Stimulated activated CD4-positive, alpha-beta T cell treated with anti-CD3 and anti-CD28 coated beads, Interleukin-2, amount 100 ng/mL, for 4 hours (primary cell): ENCODE measurements around the gene ABITRAM.
"Not testable (repeated sequence)": the region's sequence is repeated elsewhere in the genome, so short reads cannot be mapped to it uniquely, and the experiment has no call there.

Experiments used
- DNase-seq: peaks from one replicate; pipeline ENCODE4 v3.0.0-alpha.2; 2020; ENCODE audit warnings: low read depth

Gene ABITRAM

GRCh38 chr9:108934323-108934893 is at the start of gene ABITRAM:
Gene ABITRAM, plus strand, starts transcription at chr9:108934400. Its CDS starts 87 bp downstream, at chr9:108934487.
- peak; percentile 68 for DNase-seq

GRCh38 chr9:108884701-108885100 is 49.5 kb upstream of the ABITRAM start:
- no peak for DNase-seq

GRCh38 chr9:108885643-108886348 is 48.4 kb upstream of the ABITRAM start:
- DNase-seq: peak; percentile 10

- DNase-seq: not testable (repeated sequence)
These were observed 47.5 kb upstream of the ABITRAM start for GRCh38 chr9:108886594-108887271.

GRCh38 chr9:108889649-108890067 is 44.5 kb upstream of the ABITRAM start:
- no peak for DNase-seq

GRCh38 chr9:108894225-108894997 is 39.8 kb upstream of the ABITRAM start:
- no peak for DNase-seq

- no peak for DNase-seq
These were observed 36.7 kb upstream of the ABITRAM start for GRCh38 chr9:108897324-108898096.

GRCh38 chr9:108899023-108899695 is 35.0 kb upstream of the ABITRAM start:
- DNase-seq: not testable (repeated sequence)

GRCh38 chr9:108900176-108900575 is 34.0 kb upstream of the ABITRAM start:
- no peak for DNase-seq

- no peak for DNase-seq
These were observed 30.6 kb upstream of the ABITRAM start for GRCh38 chr9:108903420-108904103.

GRCh38 chr9:108904161-108904560 is 30.0 kb upstream of the ABITRAM start:
- no peak for DNase-seq

- no peak for DNase-seq
These were observed 28.7 kb upstream of the ABITRAM start for GRCh38 chr9:108905494-108905893.

GRCh38 chr9:108910402-108910801 is 23.8 kb upstream of the ABITRAM start:
- DNase-seq: no peak

GRCh38 chr9:108910914-108911313 is 23.3 kb upstream of the ABITRAM start:
- no peak for DNase-seq

- DNase-seq: no peak
These were observed 22.4 kb upstream of the ABITRAM start for GRCh38 chr9:108911820-108912219.

GRCh38 chr9:108913391-108913790 is 20.8 kb upstream of the ABITRAM start:
- no peak for DNase-seq

GRCh38 chr9:108919517-108919916 is 14.7 kb upstream of the ABITRAM start:
- DNase-seq: no peak

GRCh38 chr9:108920401-108920800 is 13.8 kb upstream of the ABITRAM start:
- DNase-seq: not testable (repeated sequence)

- no peak for DNase-seq
These were observed 13.0 kb upstream of the ABITRAM start for GRCh38 chr9:108921200-108921599.

- no peak for DNase-seq
These were observed 9.7 kb upstream of the ABITRAM start for GRCh38 chr9:108924466-108924865.
